ENCODE measurements around the gene TPM1.

Gene TPM1

GRCh38 chr15:63043335-63044076, 959 bp downstream of the TPM1 start:
- DNase-seq, result no peak

GRCh38 chr15:63044077-63044644, 1.6 kb downstream of the TPM1 start:
- no peak for DNase-seq

GRCh38 chr15:63044645-63045464, 2.3 kb downstream of the TPM1 start:
- DNase-seq, result no peak

- DNase-seq, result no peak
These were observed 2.9 kb downstream of the TPM1 start for GRCh38 chr15:63045465-63045840.

GRCh38 chr15:63045879-63046278, 3.3 kb downstream of the TPM1 start:
- DNase-seq, result no peak

GRCh38 chr15:63046917-63047760, 4.6 kb downstream of the TPM1 start:
- DNase-seq, result no peak

GRCh38 chr15:63047792-63048114, 5.2 kb downstream of the TPM1 start:
- DNase-seq, result no peak

- peak; percentile 78 for DNase-seq
These were observed 5.7 kb downstream of the TPM1 start for GRCh38 chr15:63048115-63048775.

- DNase-seq, result peak; percentile 20
These were observed 6.5 kb downstream of the TPM1 start for GRCh38 chr15:63048776-63049665.

GRCh38 chr15:63049783-63050371, 7.3 kb downstream of the TPM1 start:
- DNase-seq, result no peak

- no peak for DNase-seq
These were observed 8.2 kb downstream of the TPM1 start for GRCh38 chr15:63050731-63051155.

- DNase-seq, result no peak
These were observed 8.9 kb downstream of the TPM1 start for GRCh38 chr15:63051156-63052066.

- no peak for DNase-seq
These were observed 9.7 kb downstream of the TPM1 start for GRCh38 chr15:63052077-63052841.

- no peak for DNase-seq
These were observed 10.6 kb downstream of the TPM1 start for GRCh38 chr15:63052961-63053698.

- DNase-seq, result no peak
These were observed 11.7 kb downstream of the TPM1 start for GRCh38 chr15:63054281-63054683.

GRCh38 chr15:63054985-63055384, 12.4 kb downstream of the TPM1 start:
- DNase-seq, result no peak

- DNase-seq, result peak; percentile 79
These were observed 14.3 kb downstream of the TPM1 start for GRCh38 chr15:63056829-63057228.

Measured in NCI-H1694 treated with DMSO at 0.1 percent for 48 hours (cell line).